H1 (cell line): Measurements from ENCODE around the gene EVI5. TPM values are rescaled to one million over a fixed set of nuclear protein-coding genes. Genes with fewer than 3 reads are reported as not detected.
"Not testable (repeated sequence)": the region's sequence is repeated elsewhere in the genome, so short reads cannot be mapped to it uniquely, and the experiment has no call there.

Experiments
- CTCF ChIA-PET: fragments of 300-600 bp; sonication (Branson Sonifier 250); formaldehyde crosslinking; loops from one replicate; lab custom pipeline; 2021; ENCODE audit not compliant: partially characterized antibody; lab: Charles Lee
- POLR2A ChIA-PET: fragments of 300-600 bp; sonication (Branson Sonifier 250); formaldehyde crosslinking; loops from one replicate; lab custom pipeline; 2021; ENCODE audit warnings: inconsistent platforms; ENCODE audit not compliant: partially characterized antibody; lab: Charles Lee
- DNase-seq, 2 experiments: peaks; one replicate each; pipeline versions ENCODE4 v3.0.0 to v3.0.0-alpha.2; 2010 to 2022; ENCODE audit warnings: low spot score in 2 of 2, low read depth in 1 of 2, mixed read lengths in 1 of 2
- FAIRE-seq: peaks from 2 replicates; lab custom pipeline; 2011; peaks lifted over from hg19 to GRCh38; lab: Jason Lieb, UNC
- H2AFZ ChIP-seq: 2 replicates; pipeline ENCODE4 v1.8.1; 2012; ENCODE audit warnings: low read length, inconsistent platforms
- H2AK5ac ChIP-seq: 2 replicates; pipeline ENCODE4 v1.6.1; 2013; ENCODE audit warnings: low read depth, low read length
- H2BK120ac ChIP-seq: replicated peaks from 2 replicates; pipeline ENCODE3; 2013; ENCODE audit warnings: low read depth, low read length, inconsistent platforms
- H2BK12ac ChIP-seq: 2 replicates; pipeline ENCODE4 v1.6.1; 2013; ENCODE audit warnings: low read depth, low read length
- H2BK15ac ChIP-seq: 2 replicates; pipeline ENCODE4 v1.6.1; 2013; ENCODE audit warnings: low read length
- H2BK20ac ChIP-seq: 2 replicates; pipeline ENCODE4 v1.6.1; 2013; ENCODE audit warnings: low read length
- H2BK5ac ChIP-seq: 2 replicates; pipeline ENCODE4 v1.6.1; 2013; ENCODE audit warnings: low read depth, low read length
- H3K14ac ChIP-seq: 2 replicates; pipeline ENCODE4 v1.6.1; 2013; ENCODE audit warnings: inconsistent platforms; ENCODE audit not compliant: insufficient read length
- H3K18ac ChIP-seq: 2 replicates; pipeline ENCODE4 v1.6.1; 2013; ENCODE audit warnings: low read length; ENCODE audit errors: extremely low read depth
- H3K23ac ChIP-seq: 2 replicates; pipeline ENCODE4 v1.6.1; 2013; ENCODE audit warnings: inconsistent platforms; ENCODE audit not compliant: insufficient read length
- H3K23me2 ChIP-seq: 2 replicates; pipeline ENCODE4 v1.6.1; 2013; ENCODE audit warnings: low read depth, low read length
- H3K27ac ChIP-seq: 2 replicates; pipeline ENCODE4 v1.6.1; 2011; ENCODE audit warnings: low read depth, low read length, inconsistent platforms
- H3K27me3 ChIP-seq, 4 experiments: replicated peaks in 1 of 4; 1 replicate in 1 of 4; 2 replicates in 3 of 4; pipeline versions ENCODE4 v1.6.1 to v1.8.1; 2011 to 2013; ENCODE audit warnings: low read length in 3 of 4, mild to moderate bottlenecking in 3 of 4, inconsistent platforms in 2 of 4, mixed read lengths in 2 of 4, moderate library complexity in 1 of 4; ENCODE audit not compliant: control insufficient read depth in 3 of 4, insufficient read depth in 3 of 4; ENCODE audit errors: extremely low read depth in 1 of 4
- H3K36me3 ChIP-seq, 4 experiments: 2 replicates each; pipeline versions ENCODE4 v1.6.1 to v1.8.1; 2011 to 2013; ENCODE audit warnings: mild to moderate bottlenecking in 4 of 4, low read length in 3 of 4, moderate library complexity in 2 of 4, control low read depth in 1 of 4, inconsistent platforms in 1 of 4; ENCODE audit not compliant: insufficient read depth in 4 of 4, control insufficient read depth in 2 of 4
- H3K4ac ChIP-seq: replicated peaks from 2 replicates; pipeline ENCODE3; 2013; ENCODE audit warnings: low read length, low read depth, mixed read lengths, inconsistent platforms; ENCODE audit not compliant: insufficient read length
- H3K4me1 ChIP-seq, 4 experiments: replicated peaks in 1 of 4; 1 replicate in 1 of 4; 2 replicates in 3 of 4; pipeline versions ENCODE4 v1.6.1 to v1.8.1; 2011 to 2013; ENCODE audit warnings: low read length in 3 of 4, inconsistent platforms in 2 of 4, mixed read lengths in 1 of 4; ENCODE audit not compliant: insufficient read depth in 4 of 4, control insufficient read depth in 3 of 4
- H3K4me2 ChIP-seq, 2 experiments: 2 replicates each; pipeline versions ENCODE4 v1.6.1 to v1.8.1; 2011 to 2013; ENCODE audit warnings: low read depth in 2 of 2, low read length in 2 of 2, control low read depth in 1 of 2, inconsistent platforms in 1 of 2, mild to moderate bottlenecking in 1 of 2; ENCODE audit not compliant: insufficient read depth in 1 of 2
- H3K4me3 ChIP-seq, 4 experiments: fragments of 200-600, 300-600 bp in 1 of 4; sonication (generic), shearing (Covaris generic), sonication (Bioruptor Twin) in 1 of 4; 2 replicates each; pipeline versions ENCODE4 v1.5.1 to v1.8.1; 2011 to 2016; ENCODE audit warnings: low read length in 4 of 4, low read depth in 3 of 4, control low read depth in 2 of 4, inconsistent platforms in 2 of 4, mild to moderate bottlenecking in 2 of 4, mixed read lengths in 1 of 4, moderate library complexity in 1 of 4; ENCODE audit not compliant: insufficient read depth in 2 of 4; ENCODE audit errors: extremely low read depth in 1 of 4
- H3K56ac ChIP-seq: replicated peaks from 2 replicates; pipeline ENCODE3; 2013; ENCODE audit warnings: low read depth, mild to moderate bottlenecking, mixed read lengths, low read length, inconsistent platforms; ENCODE audit not compliant: insufficient read length
- H3K79me1 ChIP-seq: 2 replicates; pipeline ENCODE4 v1.6.1; 2013; ENCODE audit warnings: low read depth, low read length, control low read depth
- H3K79me2 ChIP-seq, 2 experiments: 2 replicates each; pipeline versions ENCODE4 v1.6.1 to v1.8.1; 2012 to 2013; ENCODE audit warnings: low read length in 2 of 2, mild to moderate bottlenecking in 2 of 2, inconsistent platforms in 1 of 2; ENCODE audit not compliant: insufficient read depth in 2 of 2, control insufficient read depth in 1 of 2
- H3K9ac ChIP-seq, 4 experiments: replicated peaks in 1 of 4; 1 replicate in 1 of 4; 2 replicates in 3 of 4; pipeline versions ENCODE4 v1.6.1 to v1.8.1; 2011 to 2013; ENCODE audit warnings: low read depth in 3 of 4, low read length in 3 of 4, control low read depth in 2 of 4, mild to moderate bottlenecking in 2 of 4, moderate library complexity in 2 of 4, inconsistent platforms in 1 of 4; ENCODE audit errors: extremely low read depth in 1 of 4
- H3K9me3 ChIP-seq, 2 experiments: 2 replicates each; pipeline versions ENCODE4 v1.6.1 to v1.8.1; 2012 to 2013; ENCODE audit warnings: mild to moderate bottlenecking in 2 of 2, moderate library complexity in 2 of 2, control low read depth in 1 of 2, inconsistent platforms in 1 of 2, low read depth in 1 of 2, low read length in 1 of 2, mixed read lengths in 1 of 2; ENCODE audit not compliant: insufficient read depth in 2 of 2
- H4K20me1 ChIP-seq, 2 experiments: replicated peaks in 1 of 2; 2 replicates each; pipeline versions ENCODE3 to v1.8.1; 2011 to 2013; ENCODE audit warnings: inconsistent platforms in 2 of 2, low read length in 2 of 2, mild to moderate bottlenecking in 1 of 2; ENCODE audit not compliant: insufficient read depth in 2 of 2, control insufficient read depth in 1 of 2
- H4K5ac ChIP-seq: 2 replicates; pipeline ENCODE4 v1.6.1; 2013; ENCODE audit warnings: low read length, low read depth, mixed read lengths, inconsistent platforms; ENCODE audit not compliant: insufficient read length
- H4K8ac ChIP-seq: 2 replicates; pipeline ENCODE4 v1.8.0; 2013; ENCODE audit warnings: mild to moderate bottlenecking, moderate library complexity, low read length, inconsistent platforms; ENCODE audit not compliant: insufficient read depth; ENCODE audit errors: extremely low read depth
- H4K91ac ChIP-seq: replicated peaks from 2 replicates; pipeline ENCODE3; 2013; ENCODE audit warnings: low read length, mixed read lengths, inconsistent platforms; ENCODE audit not compliant: insufficient read length
- KDM5A ChIP-seq: fragments of 200-600 bp; IDR thresholded peaks from 2 replicates; pipeline ENCODE4 v1.7.1; 2012; ENCODE audit warnings: mild to moderate bottlenecking, low read length, inconsistent platforms, mixed read lengths
- WGBS, 2 experiments: shearing (Covaris generic) in 1 of 2; methylation state at CpG; one replicate each; pipeline versions ENCODE4 v1.1.6 to v1.1.7; 2013 to 2015; ENCODE audit warnings: low lambda C conversion rate in 2 of 2, mixed read lengths in 2 of 2, inconsistent platforms in 1 of 2, low coverage in 1 of 2, missing lambda C conversion rate in 1 of 2; ENCODE audit not compliant: insufficient replicate concordance in 2 of 2, insufficient coverage in 1 of 2, insufficient read length in 1 of 2; ENCODE audit errors: extremely low coverage in 1 of 2, missing lambda C conversion rate in 1 of 2; 5-methylcytosine and 5-hydroxymethylcytosine counted together
- polyA plus RNA-seq, 7 experiments: library from polyadenylated mRNA; depleted of rRNA in 3 of 7; stranded (reverse) in 5 of 7; unstranded in 2 of 7; fragments of >200 nt in 5 of 7; fragments of 200-250 nt in 2 of 7; gene quantifications; 1 replicate in 5 of 7; 2 replicates in 1 of 7; 4 replicates in 1 of 7; pipeline versions ENCODE4 v1.2.1 to v1.2.3, GENCODE V29; 2011 to 2013; ENCODE audit warnings: missing spikeins in 2 of 7, mixed read lengths in 2 of 7
- total RNA-seq: library from RNA; stranded (reverse); fragmentation: NEBNext Ultra II Directional; extraction: Animal tissue kit (Norgen Biotek cat#: 25700); gene quantifications from 2 replicates; pipeline ENCODE4 v1.2.1, GENCODE V29; 2021

Gene EVI5
- total and polyA plus RNA-seq, 2 of the 8 experiments (the other 6 are each of a cell fraction or from before 2014, with no cell fraction given): 1.7 to 13.7 TPM

- no peaks in the 10 kb centered on the region for H3K27me3 ChIP-seq
- H3K23ac ChIP-seq: no peak overlapping the region
- no peak overlapping the region for H2BK120ac ChIP-seq
- H4K91ac ChIP-seq: no peak overlapping the region
- no peak overlapping the region for H3K4me3 ChIP-seq
- no peaks in the 10 kb centered on the region for H3K9me3 ChIP-seq
- no peak overlapping the region for H3K4ac ChIP-seq
- H3K27ac ChIP-seq: no peak overlapping the region
- H2BK12ac ChIP-seq: no peak overlapping the region
- no peak overlapping the region for H4K5ac ChIP-seq
- no peak overlapping the region for H3K14ac ChIP-seq
- POLR2A ChIA-PET: interaction anchor here (0.6 to 1.2 kb wide), 3 partner anchors 15 to 84 kb away, joined by 3 read pairs; partner anchors contain the start of gene RPL5
- no peak overlapping the region for H3K4me2 ChIP-seq
- H3K36me3 ChIP-seq: no peaks in the 10 kb centered on the region
- TF ChIP-seq KDM5A: no peak
- H3K79me2 ChIP-seq: peaks cover 0 to 7% of the 10 kb centered on the region in 2 experiments; a peak in 1 of 4 replicates
- no peak overlapping the region for H3K18ac ChIP-seq
- H2BK15ac ChIP-seq: no peak overlapping the region
- no peak overlapping the region for H2BK20ac ChIP-seq
- CTCF ChIA-PET: interaction anchor here (0.8 to 6.6 kb wide), 14 partner anchors 10 to 314 kb away, joined by 3 to 86 read pairs (median 8); partner anchors contain the start of gene RPL5
- no peaks in the 10 kb centered on the region for H3K4me1 ChIP-seq
- no peak overlapping the region for H2AK5ac ChIP-seq
- H3K79me1 ChIP-seq: no peaks in the 10 kb centered on the region; the same call in 1 of the 2 replicates
- no peak for FAIRE-seq
- H3K23me2 ChIP-seq: peaks cover 1% of the 10 kb centered on the region; the same call in 1 of the 2 replicates
- no peak overlapping the region for H4K8ac ChIP-seq
- peaks cover 2% of the 10 kb centered on the region in 2 experiments for H4K20me1 ChIP-seq
- no peak for DNase-seq
- H3K9ac ChIP-seq: no peak overlapping the region
- H3K56ac ChIP-seq: no peak overlapping the region
- WGBS, 2 experiments: 91% methylated on average over 1 of the region's 1 CpG; no CpG with 5 or more reads in 1 of the 2 experiments
- no peak overlapping the region for H2BK5ac ChIP-seq
- H2AFZ ChIP-seq: no peak overlapping the region
Observed at GRCh38 chr1:92747735-92748134, 37.2 kb downstream of the EVI5 start.

GRCh38 chr1:92746255-92746654 is 38.7 kb downstream of the EVI5 start:
- DNase-seq, H3K4me2 ChIP-seq, H2BK5ac ChIP-seq, H2AFZ ChIP-seq, H2BK12ac ChIP-seq, H3K27ac ChIP-seq, H3K79me1 ChIP-seq, H4K8ac ChIP-seq, H3K23ac ChIP-seq, H3K9me3 ChIP-seq, H3K9ac ChIP-seq, H2AK5ac ChIP-seq, POLR2A ChIA-PET, FAIRE-seq, H3K56ac ChIP-seq, H2BK20ac ChIP-seq, H3K79me2 ChIP-seq, H3K27me3 ChIP-seq, H3K18ac ChIP-seq, H4K5ac ChIP-seq, H3K4ac ChIP-seq, H2BK120ac ChIP-seq, H4K20me1 ChIP-seq, H2BK15ac ChIP-seq, H3K4me3 ChIP-seq, H3K23me2 ChIP-seq, H3K4me1 ChIP-seq, H3K14ac ChIP-seq, H4K91ac ChIP-seq, H3K36me3 ChIP-seq: not testable (repeated sequence)
- CTCF ChIA-PET: interaction anchor here (1.1 to 6.6 kb wide), 7 partner anchors 11 to 436 kb away, joined by 3 to 86 read pairs (median 5); partner anchors contain the start of genes EVI5 and RPL5
- WGBS, 2 experiments: 80% methylated on average over 4 of the region's 4 CpGs; no CpG with 5 or more reads in 1 of the 2 experiments
